GM13976 (cell line): ENCODE data around the gene LCE1C.

Experiments used
- DNase-seq: peaks from one replicate; pipeline ENCODE4 v3.0.0; 2012; ENCODE audit warnings: low spot score
- in situ Hi-C: fragments of 300-500 bp; cut with MboI; formaldehyde crosslinking; loops from one replicate; pipeline ENCODE4 v1.12.0; 2022; ENCODE audit warnings: low sequenced_read_pairs, mixed read lengths, inconsistent platforms; ENCODE audit not compliant: unreplicated experiment
- TF ChIP-seq, protein P1 (sequence below): IDR thresholded peaks from 2 replicates; pipeline ENCODE4 v1.5.1; 2012; ENCODE audit warnings: borderline replicate concordance, mild to moderate bottlenecking; ENCODE audit not compliant: insufficient read depth; ENCODE audit errors: extremely low read depth, missing control alignments, control extremely low read depth

LCE1C gene, protein sequence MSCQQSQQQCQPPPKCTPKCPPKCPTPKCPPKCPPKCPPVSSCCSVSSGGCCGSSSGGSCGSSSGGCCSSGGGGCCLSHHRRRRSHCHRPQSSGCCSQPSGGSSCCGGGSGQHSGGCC

GRCh38 chr1:152806576-152806975 is at the start of gene LCE1C:
Gene LCE1C, minus strand, starts transcription at chr1:152806651. Its CDS starts 1,173 bp downstream, at chr1:152805478.
- no peak for DNase-seq
- in situ Hi-C loops = no loop called here
- TF ChIP-seq, protein P1, sequence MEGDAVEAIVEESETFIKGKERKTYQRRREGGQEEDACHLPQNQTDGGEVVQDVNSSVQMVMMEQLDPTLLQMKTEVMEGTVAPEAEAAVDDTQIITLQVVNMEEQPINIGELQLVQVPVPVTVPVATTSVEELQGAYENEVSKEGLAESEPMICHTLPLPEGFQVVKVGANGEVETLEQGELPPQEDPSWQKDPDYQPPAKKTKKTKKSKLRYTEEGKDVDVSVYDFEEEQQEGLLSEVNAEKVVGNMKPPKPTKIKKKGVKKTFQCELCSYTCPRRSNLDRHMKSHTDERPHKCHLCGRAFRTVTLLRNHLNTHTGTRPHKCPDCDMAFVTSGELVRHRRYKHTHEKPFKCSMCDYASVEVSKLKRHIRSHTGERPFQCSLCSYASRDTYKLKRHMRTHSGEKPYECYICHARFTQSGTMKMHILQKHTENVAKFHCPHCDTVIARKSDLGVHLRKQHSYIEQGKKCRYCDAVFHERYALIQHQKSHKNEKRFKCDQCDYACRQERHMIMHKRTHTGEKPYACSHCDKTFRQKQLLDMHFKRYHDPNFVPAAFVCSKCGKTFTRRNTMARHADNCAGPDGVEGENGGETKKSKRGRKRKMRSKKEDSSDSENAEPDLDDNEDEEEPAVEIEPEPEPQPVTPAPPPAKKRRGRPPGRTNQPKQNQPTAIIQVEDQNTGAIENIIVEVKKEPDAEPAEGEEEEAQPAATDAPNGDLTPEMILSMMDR = no peak

DNA sequence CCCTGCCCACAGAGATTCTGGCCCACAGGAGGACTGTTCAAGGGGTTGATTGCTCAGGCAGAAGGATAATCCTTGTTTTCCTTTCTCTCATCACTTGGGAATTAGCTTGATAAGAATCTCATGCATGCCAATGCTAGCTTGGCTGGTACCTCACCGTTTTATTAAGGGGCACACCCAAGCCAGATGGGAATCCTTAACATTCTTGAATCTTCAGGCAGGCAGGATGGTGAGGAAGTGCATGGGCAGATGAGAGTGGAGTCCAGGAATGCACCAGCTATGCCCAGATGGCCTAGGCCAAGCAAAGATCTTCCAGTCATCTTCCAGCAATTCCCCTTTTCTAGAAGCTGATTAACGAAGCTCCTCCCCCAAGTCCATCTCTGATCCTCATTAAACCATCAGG is 49.2 kb upstream of the LCE1C start:
- in situ Hi-C loops = no loop called here
- DNase-seq = no peak
- TF ChIP-seq, protein P1 = no peak

GRCh38 chr1:152842556-152842955 is 36.1 kb upstream of the LCE1C start, which contains the start of gene LCE6A:
Gene LCE6A, plus strand, starts transcription at chr1:152842856. Its CDS starts 665 bp downstream, at chr1:152843521.
- in situ Hi-C loops = no loop called here
- no peak for DNase-seq
- TF ChIP-seq, protein P1 = no peak

DNA sequence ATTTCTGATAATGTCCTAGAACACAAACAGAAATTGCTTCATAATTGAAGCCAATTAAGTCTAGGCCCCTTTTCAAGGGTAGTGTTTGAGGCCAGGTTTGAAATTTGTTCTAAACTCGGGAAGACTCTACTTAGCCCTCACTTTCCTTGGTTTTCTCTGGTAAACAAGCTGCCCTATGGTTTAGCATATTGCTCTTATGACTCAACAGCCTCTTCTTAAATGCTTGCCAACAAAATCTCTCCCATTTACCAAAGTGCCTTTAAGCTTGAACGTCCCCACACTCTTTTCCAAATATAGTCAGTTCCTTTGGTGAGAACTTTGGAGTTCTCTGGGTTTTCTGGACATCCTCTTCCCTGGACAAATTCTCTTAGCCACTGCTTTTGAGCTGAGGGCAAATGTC is 30.4 kb upstream of the LCE1C start:
- TF ChIP-seq, protein P1 = no peak
- no peak for DNase-seq
- in situ Hi-C loops = no loop called here

DNA sequence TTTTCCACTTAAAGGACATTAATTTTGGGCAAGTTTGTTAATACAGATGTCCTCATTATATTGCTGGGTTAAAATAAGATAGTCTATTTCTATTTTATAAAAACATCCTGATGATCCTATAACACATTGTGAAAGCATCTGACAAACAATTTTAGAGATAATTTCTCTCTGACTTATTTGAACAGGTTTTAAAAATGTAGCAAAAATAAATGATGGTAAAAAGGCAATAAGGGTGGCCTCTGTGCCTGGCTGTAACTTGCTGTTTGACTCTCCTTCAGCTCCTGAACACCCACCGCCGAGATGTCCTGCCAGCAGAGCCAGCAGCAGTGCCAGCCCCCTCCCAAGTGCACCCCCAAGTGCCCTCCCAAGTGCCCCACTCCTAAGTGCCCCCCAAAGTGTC is 20.7 kb upstream of the LCE1C start, which contains the start of gene LCE1A:
LCE1A (plus strand) TSS at position 301 of the 400 bp plus-strand sequence; CDS start at position 301, 0 bp downstream.
- TF ChIP-seq, protein P1 = no peak
- DNase-seq = no peak
- in situ Hi-C loops = no loop called here

GRCh38 chr1:152824964-152825363 is 18.5 kb upstream of the LCE1C start:
- DNase-seq = no peak
- in situ Hi-C loops = no loop called here
- TF ChIP-seq, protein P1 = no peak
